AG04449 (cell line): ENCODE results near the gene SOX6.

ENCODE experiments used
- CTCF ChIA-PET: fragments of 350-600 bp; formaldehyde crosslinking; extraction: SDS; loops from one replicate; lab custom pipeline; 2021; ENCODE audit warnings: antibody characterized with exemption; lab: Yijun Ruan, JAX
- POLR2A ChIA-PET: fragments of 400-600, 350-600 bp; formaldehyde crosslinking; extraction: SDS; loops from one replicate; lab custom pipeline; 2020; ENCODE audit warnings: antibody characterized with exemption, inconsistent platforms; lab: Yijun Ruan, JAX
- DNase-seq: peaks from one replicate; pipeline ENCODE4 v3.0.0-alpha.2; 2010; ENCODE audit warnings: low read depth, low spot score
- H3K4me3 ChIP-seq: 2 replicates; pipeline ENCODE4 v1.5.1; 2011; ENCODE audit warnings: low read depth, mild to moderate bottlenecking, control low read depth, low read length
- CTCF ChIP-seq: IDR thresholded peaks from one replicate; pipeline ENCODE4 v1.5.1; 2011; ENCODE audit warnings: mild to moderate bottlenecking, moderate library complexity, low read length, control low read depth, inconsistent platforms; ENCODE audit not compliant: insufficient read depth; ENCODE audit errors: missing control alignments

Gene SOX6

GRCh38 chr11:16310943-16311342 is 45.4 kb downstream of the SOX6 start:
- ChIA-PET POLR2A (no interaction called here), CTCF (no interaction called here)
- TF ChIP-seq CTCF, result no peak
- no peak overlapping the region for H3K4me3 ChIP-seq
- DNase-seq, result no peak

GRCh38 chr11:16309226-16309625 is 47.1 kb downstream of the SOX6 start:
- DNase-seq, result no peak
- CTCF ChIA-PET, result no interaction called here
- POLR2A ChIA-PET, result no interaction called here
- no peak overlapping the region for H3K4me3 ChIP-seq
- TF ChIP-seq CTCF, result no peak

- POLR2A ChIA-PET, result no interaction called here
- CTCF ChIA-PET, result no interaction called here
Measured at GRCh38 chr11:16301462-16301861, 54.9 kb downstream of the SOX6 start.

GRCh38 chr11:16299884-16300782 is 56.2 kb downstream of the SOX6 start:
- ChIA-PET CTCF (interaction anchor here (1.0 kb wide), 1 partner anchor 13 kb away, joined by 3 read pairs; no protein-coding TSS in a partner anchor), POLR2A (no interaction called here)
- no peak for TF ChIP-seq CTCF
- H3K4me3 ChIP-seq, result no peak overlapping the region
- DNase-seq, result no peak

More at GRCh38 chr11:16301462-16301861, 54.9 kb downstream of the SOX6 start:
- DNase-seq, result no peak
- no peak for TF ChIP-seq CTCF
- no peak overlapping the region for H3K4me3 ChIP-seq

GRCh38 chr11:16299390-16299789 is 57.0 kb downstream of the SOX6 start:
- POLR2A ChIA-PET, result no interaction called here
- no peak for TF ChIP-seq CTCF
- H3K4me3 ChIP-seq, result no peak overlapping the region
- DNase-seq, result no peak
- CTCF ChIA-PET, result no interaction called here

- no peak overlapping the region for H3K4me3 ChIP-seq
- TF ChIP-seq CTCF, result no peak
- CTCF ChIA-PET, result no interaction called here
- POLR2A ChIA-PET, result no interaction called here
- DNase-seq, result no peak
Measured at GRCh38 chr11:16297332-16297731, 59.0 kb downstream of the SOX6 start.
